ENCODE data around the gene MEGF11. TPM values are rescaled to one million over a fixed set of nuclear protein-coding genes. Genes with fewer than 3 reads are reported as not detected.

MEGF11 gene
- total RNA-seq, 4 donors from 2014 or later: 0.97 to 10.6 (median 4.0) TPM

DNA sequence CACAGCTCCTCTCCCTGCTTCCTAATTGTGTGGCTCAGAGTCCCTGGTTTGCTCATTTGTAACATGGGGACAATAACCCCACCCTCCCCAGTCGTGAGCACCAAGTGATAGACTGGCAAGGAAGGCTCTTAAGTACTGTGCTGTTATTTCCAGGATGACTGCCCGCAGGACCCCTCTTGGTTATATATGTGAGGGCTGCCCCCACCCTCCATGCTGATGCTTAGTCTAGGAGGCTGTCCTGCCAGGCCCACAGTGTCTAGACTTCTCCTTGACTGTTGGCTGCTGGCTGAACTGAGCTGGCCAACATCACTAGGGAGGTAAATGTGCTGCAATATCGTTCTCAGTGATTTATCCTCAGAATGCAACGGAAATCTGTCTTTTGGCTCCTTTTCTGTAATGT, 339.2 kb downstream of the MEGF11 start:
- DNase-seq (ENCODE audit: low spot score in 2 of 2): peak in 1 of 2 donors; percentile 53
- intact Hi-C loops (cut with DNase I; ENCODE audit: low total_unique reads): no loop called here
- 58 to 72% methylated on average over 4 of the region's 4 CpGs for WGBS, 2 donors
- no peak overlapping the region for H3K4me3 ChIP-seq (ENCODE audit: low read depth, poor library complexity, severe bottlenecking)
- TF ChIP-seq CTCF (IDR thresholded peaks at IDR 0.05): no peak
- TF ChIP-seq POLR2A (IDR thresholded peaks at IDR 0.05): no peak

DNA sequence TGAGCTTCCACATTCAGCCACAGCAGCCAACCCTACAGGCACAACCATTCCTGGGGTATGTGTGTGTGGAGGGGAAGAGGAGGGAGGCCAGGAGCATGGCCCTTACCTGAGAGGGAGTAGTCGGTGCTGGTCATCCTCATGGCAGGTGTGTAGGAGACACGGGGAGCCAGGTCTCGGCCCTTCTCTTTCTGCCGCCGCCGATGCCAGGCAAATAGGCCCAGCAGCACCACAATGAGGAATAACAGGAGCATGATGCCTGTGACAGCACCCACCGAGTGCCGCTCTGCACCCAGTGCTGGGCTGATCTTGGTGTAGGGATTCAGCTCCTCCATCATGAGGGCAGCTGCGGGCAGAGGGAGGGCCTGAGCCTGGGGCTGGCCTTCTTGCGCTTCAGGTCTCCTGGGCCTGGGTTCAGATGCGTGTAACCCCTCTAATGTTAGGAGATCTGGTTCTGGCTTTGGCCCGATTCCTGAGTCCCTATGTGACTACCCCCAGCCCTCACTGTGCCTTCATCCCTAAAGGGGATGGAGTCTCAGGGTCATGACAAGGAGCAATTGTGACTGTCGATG, 339.8 kb downstream of the MEGF11 start:
- intact Hi-C loops (cut with DNase I; ENCODE audit: low total_unique reads): no loop called here
- TF ChIP-seq CTCF (IDR thresholded peaks at IDR 0.05): no peak
- TF ChIP-seq POLR2A (IDR thresholded peaks at IDR 0.05): no peak

GRCh38 chr15:65912235-65912634, 341.3 kb downstream of the MEGF11 start:
- no peak overlapping the region for H3K4me3 ChIP-seq (ENCODE audit: low read depth, poor library complexity, severe bottlenecking)
- 94 to 97% methylated on average over 2 of the region's 2 CpGs for WGBS, 2 donors
- intact Hi-C loops (cut with DNase I; ENCODE audit: low total_unique reads): no loop called here
- TF ChIP-seq CTCF (IDR thresholded peaks at IDR 0.05) (no peak), POLR2A (IDR thresholded peaks at IDR 0.05) (no peak)
- DNase-seq (ENCODE audit: low spot score in 2 of 2): no peak

More for the DNA sequence above, 339.8 kb downstream of the MEGF11 start:
- no peak overlapping the region for H3K4me3 ChIP-seq (ENCODE audit: low read depth, poor library complexity, severe bottlenecking)
- 93% methylated on average over 13 of the region's 13 CpGs for WGBS, 2 donors
- DNase-seq (ENCODE audit: low spot score in 2 of 2): peak in 1 of 2 donors; percentile 74

GRCh38 chr15:65910341-65910740, 343.2 kb downstream of the MEGF11 start:
- TF ChIP-seq POLR2A (IDR thresholded peaks at IDR 0.05): no peak
- no peak for TF ChIP-seq CTCF (IDR thresholded peaks at IDR 0.05)

DNA sequence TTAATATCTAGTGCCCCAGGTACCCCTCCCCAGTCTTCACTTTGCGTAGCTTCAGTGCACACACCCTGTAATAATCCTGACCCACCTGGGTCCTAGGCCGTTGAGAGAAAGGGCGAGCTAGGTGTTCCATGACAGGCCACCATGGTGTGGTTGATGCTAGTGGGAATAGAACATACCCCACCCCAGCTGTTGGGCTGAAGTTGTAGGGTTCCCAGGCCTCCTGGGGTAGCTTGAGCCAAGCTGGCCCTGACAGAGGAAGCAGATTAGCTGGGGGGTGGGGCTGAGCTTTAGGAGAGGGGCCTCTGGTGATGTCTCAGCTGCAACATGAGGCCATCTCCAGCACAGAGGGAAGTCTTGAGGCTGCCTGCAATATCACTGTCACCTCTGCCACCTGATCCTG, 343.7 kb downstream of the MEGF11 start:
- no peak for DNase-seq (ENCODE audit: low spot score in 2 of 2)
- no peak overlapping the region for H3K4me3 ChIP-seq (ENCODE audit: low read depth, poor library complexity, severe bottlenecking)
- WGBS, 2 donors: 90 to 100% methylated on average over 3 of the region's 3 CpGs
- intact Hi-C loops (cut with DNase I; ENCODE audit: low total_unique reads): no loop called here
- TF ChIP-seq CTCF (IDR thresholded peaks at IDR 0.05): no peak
- TF ChIP-seq POLR2A (IDR thresholded peaks at IDR 0.05): no peak

More at GRCh38 chr15:65910341-65910740, 343.2 kb downstream of the MEGF11 start:
- H3K4me3 ChIP-seq (ENCODE audit: low read depth, poor library complexity, severe bottlenecking): no peak overlapping the region
- DNase-seq (ENCODE audit: low spot score in 2 of 2): no peak
- 83 to 93% methylated on average over 4 of the region's 4 CpGs for WGBS, 2 donors
- intact Hi-C loops (cut with DNase I; ENCODE audit: low total_unique reads): no loop called here

DNA sequence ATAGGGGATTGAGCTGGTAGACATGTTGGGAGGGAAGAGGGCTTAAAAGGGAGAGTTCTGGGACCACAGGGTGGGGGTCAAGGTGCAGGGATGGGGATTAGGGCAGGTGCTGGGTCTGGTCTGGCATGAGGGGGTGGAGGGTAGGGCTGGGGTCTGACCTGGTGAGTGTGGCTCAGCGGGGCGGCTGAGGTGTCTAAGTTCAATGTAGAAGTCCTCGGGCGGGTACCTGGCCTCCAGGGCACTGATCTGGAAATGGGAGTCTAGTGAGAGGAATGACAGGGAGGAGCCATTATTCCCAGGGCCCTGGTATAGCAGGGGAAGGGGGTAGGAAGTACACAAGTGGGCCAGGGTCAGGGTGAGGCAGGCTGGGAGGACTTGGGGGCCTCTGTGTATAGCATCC, 344.7 kb downstream of the MEGF11 start:
- no peak overlapping the region for H3K4me3 ChIP-seq (ENCODE audit: low read depth, poor library complexity, severe bottlenecking)
- TF ChIP-seq CTCF (IDR thresholded peaks at IDR 0.05) (no peak), POLR2A (IDR thresholded peaks at IDR 0.05) (no peak)
- intact Hi-C loops (cut with DNase I; ENCODE audit: low total_unique reads): no loop called here
- 95 to 96% methylated on average over 4 of the region's 4 CpGs for WGBS, 2 donors
- no peak for DNase-seq (ENCODE audit: low spot score in 2 of 2)
